GM23248 (cell line): ENCODE data around the gene ZNF574. TPM values are rescaled to one million over a fixed set of nuclear protein-coding genes. Genes with fewer than 3 reads are reported as not detected.

Source experiments
- DNase-seq: peaks from one replicate; pipeline ENCODE4 v3.0.0-alpha.2; 2015
- H2AFZ ChIP-seq: fragments of 200-600 bp; sonication (generic); 2 replicates; pipeline ENCODE4 v1.6.1; 2016; ENCODE audit warnings: antibody characterized with exemption
- H3F3A ChIP-seq: fragments of 200-600 bp; sonication (generic); 2 replicates; pipeline ENCODE4 v1.6.1; 2016; ENCODE audit warnings: mild to moderate bottlenecking, antibody characterized with exemption, mixed run types; ENCODE audit not compliant: insufficient read depth
- H3K27ac ChIP-seq: fragments of 200-600 bp; sonication (generic); 2 replicates; pipeline ENCODE4 v1.5.1; 2016; ENCODE audit warnings: mild to moderate bottlenecking
- H3K27me3 ChIP-seq: fragments of 200-600 bp; sonication (generic); replicated peaks from 2 replicates; pipeline ENCODE4 v1.6.1; 2016; ENCODE audit warnings: mild to moderate bottlenecking; ENCODE audit not compliant: insufficient read depth
- H3K36me3 ChIP-seq: fragments of 200-600 bp; sonication (generic); 2 replicates; pipeline ENCODE4 v1.6.1; 2016; ENCODE audit warnings: low read depth, mild to moderate bottlenecking
- H3K4me1 ChIP-seq: fragments of 200-600 bp; sonication (generic); 2 replicates; pipeline ENCODE4 v1.6.1; 2016; ENCODE audit warnings: mild to moderate bottlenecking; ENCODE audit not compliant: insufficient read depth
- H3K4me2 ChIP-seq: fragments of 200-600 bp; sonication (generic); one replicate; pipeline ENCODE4 v1.6.1; 2016; ENCODE audit warnings: mild to moderate bottlenecking; ENCODE audit not compliant: unreplicated experiment
- H3K4me3 ChIP-seq: fragments of 200-600 bp; sonication (generic); 2 replicates; pipeline ENCODE4 v1.5.1; 2016; ENCODE audit warnings: mild to moderate bottlenecking
- H3K79me2 ChIP-seq: fragments of 200-600 bp; sonication (generic); 2 replicates; pipeline ENCODE4 v1.6.1; 2016; ENCODE audit warnings: mild to moderate bottlenecking; ENCODE audit not compliant: insufficient read depth
- H3K9ac ChIP-seq: fragments of 200-600 bp; sonication (generic); 2 replicates; pipeline ENCODE4 v1.6.1; 2016; ENCODE audit warnings: mild to moderate bottlenecking
- H3K9me2 ChIP-seq: fragments of 200-600 bp; sonication (generic); 2 replicates; pipeline ENCODE4 v1.6.1; 2016; ENCODE audit warnings: mixed run types, mild to moderate bottlenecking, moderate library complexity; ENCODE audit not compliant: insufficient read depth
- H3K9me3 ChIP-seq: fragments of 200-600 bp; sonication (generic); one replicate; pipeline ENCODE4 v1.6.1; 2017; ENCODE audit warnings: low read depth
- H4K20me1 ChIP-seq: fragments of 200-600 bp; sonication (generic); 2 replicates; pipeline ENCODE4 v1.6.0; 2016; ENCODE audit not compliant: insufficient read depth
- EZH2 ChIP-seq: fragments of 200-600 bp; sonication (generic); IDR thresholded peaks from 2 replicates; pipeline ENCODE4 v1.6.1; 2018; ENCODE audit warnings: antibody characterized with exemption, mild to moderate bottlenecking; ENCODE audit not compliant: insufficient read depth, poor library complexity, severe bottlenecking
- EZH2phosphoT487 ChIP-seq: fragments of 200-600 bp; sonication (generic); IDR thresholded peaks from 2 replicates; pipeline ENCODE4 v1.6.1; 2018; ENCODE audit warnings: antibody characterized with exemption, moderate library complexity, mild to moderate bottlenecking, low read depth; ENCODE audit not compliant: insufficient read depth
- WGBS, 2 experiments: methylation state at CpG; one replicate each; pipeline ENCODE4 v1.1.6; 2015 to 2017; ENCODE audit warnings: low lambda C conversion rate in 2 of 2, low coverage in 1 of 2; ENCODE audit errors: missing lambda C conversion rate in 2 of 2; 5-methylcytosine and 5-hydroxymethylcytosine counted together
- in situ Hi-C: fragments of 300-500 bp; cut with MboI; formaldehyde crosslinking; loops from 2 replicates; pipeline ENCODE4 v1.15.0; 2020
- polyA plus RNA-seq: library from polyadenylated mRNA; unstranded; fragments of >200 nt; fragmentation: Nextera tagmentation; extraction: Ambion mirVana; gene quantifications from 2 replicates; pipeline ENCODE4 v1.2.1, GENCODE V29; 2016
- total RNA-seq: library from RNA; depleted of rRNA; stranded (reverse); fragments of >200 nt; shearing (Covaris generic); gene quantifications from 2 replicates; pipeline ENCODE4 v1.2.3, GENCODE V29; 2014

The ZNF574 gene
- total and polyA plus RNA-seq, 2 experiments from 2014 or later, result 14.8 to 19.5 TPM

GRCh38 chr19:42110658-42111057 lies 34.7 kb downstream of the ZNF574 start:
- TF ChIP-seq EZH2, result no peak
- TF ChIP-seq EZH2phosphoT487, result no peak
- H3K9ac ChIP-seq, result 0 out of 2 replicates have a peak overlapping the region, but pooled peaks have one; percentile 6
- in situ Hi-C loops, result no loop called here
- no peak overlapping the region for H3K4me2 ChIP-seq
- H3K27me3 ChIP-seq, result no peaks in the 10 kb centered on the region
- no peak for DNase-seq
- H3K9me3 ChIP-seq, result no peaks in the 10 kb centered on the region
- peaks cover 57% of the 10 kb centered on the region for H3F3A ChIP-seq
- H3K9me2 ChIP-seq, result no peaks in the 10 kb centered on the region
- no peaks in the 10 kb centered on the region for H3K79me2 ChIP-seq
- 100% methylated on average over 1 of the region's 1 CpG for WGBS, 2 experiments
- H4K20me1 ChIP-seq, result no peaks in the 10 kb centered on the region
- peak overlapping the region; percentile 90 for H3K27ac ChIP-seq
- H3K36me3 ChIP-seq, result no peaks in the 10 kb centered on the region
- peaks cover 52% of the 10 kb centered on the region for H3K4me1 ChIP-seq
- H2AFZ ChIP-seq, result no peak overlapping the region
- no peak overlapping the region for H3K4me3 ChIP-seq

DNA sequence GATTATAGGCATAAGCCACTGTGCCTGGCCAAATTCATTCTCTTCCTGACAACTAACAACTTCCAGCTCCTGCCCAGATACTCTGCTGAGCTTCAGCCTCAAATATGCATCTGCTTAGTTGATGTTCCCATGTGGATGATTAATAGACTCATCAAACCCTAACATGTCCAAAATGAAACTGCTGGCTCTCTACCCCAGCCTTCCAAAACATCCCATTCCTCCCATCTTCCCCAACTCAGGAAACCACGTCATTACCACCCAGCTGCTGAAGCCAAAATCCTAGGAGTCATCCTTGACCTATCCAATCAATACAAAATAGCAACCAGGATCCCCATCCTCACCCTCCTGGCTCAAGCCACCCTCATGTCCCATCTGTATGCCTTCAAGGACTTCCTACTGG lies 35.4 kb downstream of the ZNF574 start:
- peaks cover 52% of the 10 kb centered on the region for H3K4me1 ChIP-seq
- peak overlapping the region; percentile 58 for H3K9ac ChIP-seq
- TF ChIP-seq EZH2phosphoT487 (no peak), EZH2 (no peak)
- H4K20me1 ChIP-seq, result no peaks in the 10 kb centered on the region
- peak overlapping the region; percentile 30 for H3K4me2 ChIP-seq
- no peaks in the 10 kb centered on the region for H3K36me3 ChIP-seq
- WGBS, 2 experiments, result 0 to 7% methylated on average over 1 of the region's 1 CpG
- in situ Hi-C loops, result no loop called here
- no peak overlapping the region for H3K4me3 ChIP-seq
- peaks cover 59% of the 10 kb centered on the region for H3F3A ChIP-seq
- no peaks in the 10 kb centered on the region for H3K9me3 ChIP-seq
- no peaks in the 10 kb centered on the region for H3K27me3 ChIP-seq
- peak; percentile 76 for DNase-seq
- peak overlapping the region; percentile 90 for H3K27ac ChIP-seq
- no peaks in the 10 kb centered on the region for H3K79me2 ChIP-seq
- H3K9me2 ChIP-seq, result no peaks in the 10 kb centered on the region
- peak overlapping the region; percentile 38; the same call in 1 of the 2 replicates for H2AFZ ChIP-seq

DNA sequence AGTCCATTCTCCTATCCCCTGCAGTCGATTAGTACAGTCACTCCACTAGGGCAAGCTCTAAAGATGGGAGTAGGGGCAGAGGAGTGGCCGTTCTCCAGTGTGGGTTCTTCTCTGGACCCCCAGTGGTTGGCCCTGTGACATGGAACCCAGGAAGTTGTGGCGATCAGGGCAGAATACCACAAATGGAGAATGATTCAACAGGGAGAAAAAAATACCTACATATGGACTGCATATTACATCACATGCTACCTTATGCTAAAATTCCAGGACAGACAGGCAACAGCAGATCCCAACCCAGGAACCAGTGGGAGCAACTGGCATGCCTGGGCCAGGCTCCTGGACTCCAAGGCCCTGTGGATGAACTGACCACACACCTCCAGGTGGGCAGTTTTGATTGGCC lies 35.8 kb downstream of the ZNF574 start:
- Histone ChIP-seq H3K4me1 (peaks cover 52% of the 10 kb centered on the region), H3K36me3 (no peaks in the 10 kb centered on the region), H3K4me3 (no peak overlapping the region), H3K9me2 (no peaks in the 10 kb centered on the region), H2AFZ (peak overlapping the region; percentile 38; the same call in 1 of the 2 replicates), H3K79me2 (no peaks in the 10 kb centered on the region), H3K27me3 (no peaks in the 10 kb centered on the region), H3F3A (peaks cover 59% of the 10 kb centered on the region), H3K27ac (peak overlapping the region; percentile 90), H3K9me3 (no peaks in the 10 kb centered on the region), H3K4me2 (peak overlapping the region; percentile 30), H3K9ac (peak overlapping the region; percentile 58), H4K20me1 (no peaks in the 10 kb centered on the region)
- 53 to 59% methylated on average over 3 of the region's 3 CpGs for WGBS, 2 experiments
- in situ Hi-C loops, result no loop called here
- TF ChIP-seq EZH2phosphoT487 (no peak), EZH2 (no peak)
- peak; percentile 64 for DNase-seq

DNA sequence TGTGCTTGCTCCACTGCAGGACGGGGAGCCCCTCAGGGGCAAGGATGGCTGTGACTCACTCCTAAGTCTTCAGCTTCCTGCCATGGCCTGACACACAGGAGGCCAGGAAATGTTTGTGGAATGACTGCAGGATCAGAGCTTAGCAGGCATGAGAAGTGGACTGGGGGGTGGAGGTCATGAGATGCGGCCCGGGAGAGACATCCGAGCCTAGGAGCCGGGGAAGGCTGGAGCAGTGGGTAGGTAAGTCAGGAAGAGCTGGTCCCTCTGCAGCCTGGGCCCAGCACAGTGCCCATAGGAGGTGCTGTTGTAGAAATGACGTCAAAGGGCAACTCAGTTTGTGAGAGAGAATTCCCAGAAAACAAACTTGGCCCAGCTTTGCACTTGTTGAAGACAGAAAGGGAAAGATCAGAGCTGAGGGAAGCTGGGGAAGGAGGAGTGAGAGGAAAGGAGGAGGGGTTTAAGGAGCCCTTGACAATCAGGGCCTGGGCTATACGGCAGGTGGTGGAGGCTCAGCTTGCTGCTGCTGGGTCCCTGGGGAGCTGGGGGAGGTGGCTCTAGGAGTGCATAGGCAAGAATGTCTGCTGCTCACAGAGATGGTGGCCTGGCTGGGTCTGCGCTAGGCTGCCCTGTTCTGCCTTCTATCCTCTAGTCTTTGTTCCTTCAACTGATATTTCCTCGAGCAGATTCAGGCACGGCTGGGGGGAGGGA lies 37.8 kb downstream of the ZNF574 start:
- WGBS, 2 experiments, result 11 to 13% methylated on average over 10 of the region's 10 CpGs
- peaks cover 50% of the 10 kb centered on the region for H3K4me1 ChIP-seq

More for the DNA sequence above, 37.8 kb downstream of the ZNF574 start:
- peak; percentile 98 for DNase-seq
- Histone ChIP-seq H3F3A (peaks cover 59% of the 10 kb centered on the region), H3K9ac (peak overlapping the region; percentile 65), H2AFZ (peak overlapping the region; percentile 45; the same call in 1 of the 2 replicates), H3K36me3 (no peaks in the 10 kb centered on the region), H3K27ac (peak overlapping the region; percentile 90), H3K4me3 (peak overlapping the region; percentile 55), H3K79me2 (no peaks in the 10 kb centered on the region), H3K27me3 (no peaks in the 10 kb centered on the region), H3K9me3 (no peaks in the 10 kb centered on the region), H4K20me1 (no peaks in the 10 kb centered on the region), H3K4me2 (peak overlapping the region; percentile 77), H3K9me2 (no peaks in the 10 kb centered on the region)
- in situ Hi-C loops, result no loop called here
- TF ChIP-seq EZH2 (no peak), EZH2phosphoT487 (no peak)
